A673 (cell line): ENCODE measurements around the gene PDGFRA.

Source experiments
- EZH2 ChIP-seq: fragments of 200-600 bp; sonication (generic); IDR thresholded peaks from 2 replicates; pipeline ENCODE4 v1.6.1; 2017; ENCODE audit warnings: borderline replicate concordance, low read depth, mild to moderate bottlenecking, mixed read lengths, antibody characterized with exemption, low read length; ENCODE audit not compliant: poor library complexity, severe bottlenecking
- TF ChIP-seq, protein P1 (sequence below): fragments of 300-800, 200-600 bp; sonication (generic); conservative IDR thresholded peaks from 2 replicates; pipeline ENCODE4 v1.5.1; 2017; ENCODE audit warnings: low read depth, mild to moderate bottlenecking, antibody characterized with exemption, low read length, moderate library complexity, mixed read lengths

DNA sequence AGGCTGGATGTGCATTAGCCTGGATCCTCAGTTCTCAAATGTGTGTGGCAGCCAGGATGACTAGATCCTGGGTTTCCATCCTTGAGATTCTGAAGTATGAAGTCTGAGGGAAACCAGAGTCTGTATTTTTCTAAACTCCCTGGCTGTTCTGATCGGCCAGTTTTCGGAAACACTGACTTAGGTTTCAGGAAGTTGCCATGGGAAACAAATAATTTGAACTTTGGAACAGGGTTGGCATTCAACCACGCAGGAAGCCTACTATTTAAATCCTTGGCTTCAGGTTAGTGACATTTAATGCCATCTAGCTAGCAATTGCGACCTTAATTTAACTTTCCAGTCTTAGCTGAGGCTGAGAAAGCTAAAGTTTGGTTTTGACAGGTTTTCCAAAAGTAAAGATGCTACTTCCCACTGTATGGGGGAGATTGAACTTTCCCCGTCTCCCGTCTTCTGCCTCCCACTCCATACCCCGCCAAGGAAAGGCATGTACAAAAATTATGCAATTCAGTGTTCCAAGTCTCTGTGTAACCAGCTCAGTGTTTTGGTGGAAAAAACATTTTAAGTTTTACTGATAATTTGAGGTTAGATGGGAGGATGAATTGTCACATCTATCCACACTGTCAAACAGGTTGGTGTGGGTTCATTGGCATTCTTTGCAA lies 67.6 kb downstream of the PDGFRA start:
- no peak for TF ChIP-seq EZH2
- TF ChIP-seq, protein P1, sequence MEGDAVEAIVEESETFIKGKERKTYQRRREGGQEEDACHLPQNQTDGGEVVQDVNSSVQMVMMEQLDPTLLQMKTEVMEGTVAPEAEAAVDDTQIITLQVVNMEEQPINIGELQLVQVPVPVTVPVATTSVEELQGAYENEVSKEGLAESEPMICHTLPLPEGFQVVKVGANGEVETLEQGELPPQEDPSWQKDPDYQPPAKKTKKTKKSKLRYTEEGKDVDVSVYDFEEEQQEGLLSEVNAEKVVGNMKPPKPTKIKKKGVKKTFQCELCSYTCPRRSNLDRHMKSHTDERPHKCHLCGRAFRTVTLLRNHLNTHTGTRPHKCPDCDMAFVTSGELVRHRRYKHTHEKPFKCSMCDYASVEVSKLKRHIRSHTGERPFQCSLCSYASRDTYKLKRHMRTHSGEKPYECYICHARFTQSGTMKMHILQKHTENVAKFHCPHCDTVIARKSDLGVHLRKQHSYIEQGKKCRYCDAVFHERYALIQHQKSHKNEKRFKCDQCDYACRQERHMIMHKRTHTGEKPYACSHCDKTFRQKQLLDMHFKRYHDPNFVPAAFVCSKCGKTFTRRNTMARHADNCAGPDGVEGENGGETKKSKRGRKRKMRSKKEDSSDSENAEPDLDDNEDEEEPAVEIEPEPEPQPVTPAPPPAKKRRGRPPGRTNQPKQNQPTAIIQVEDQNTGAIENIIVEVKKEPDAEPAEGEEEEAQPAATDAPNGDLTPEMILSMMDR: no peak
